HepG2 (cell line): Measurements from ENCODE around the gene PDS5B. TPM values are rescaled to one million over a fixed set of nuclear protein-coding genes. Genes with fewer than 3 reads are reported as not detected.

Experiments
- ESRRA ChIP-seq: sonication (generic); formaldehyde crosslinking; IDR thresholded peaks from 2 replicates; pipeline ENCODE4 v1.5.1; 2020; ENCODE audit warnings: mild to moderate bottlenecking, low read depth, missing genetic modification reagents
- GABPB1 ChIP-seq: IDR thresholded peaks from 2 replicates; pipeline ENCODE4 v1.6.1; 2016; ENCODE audit warnings: mild to moderate bottlenecking, missing genetic modification reagents, moderate library complexity, missing compliant biosample characterization
- IKZF4 ChIP-seq: sonication (generic); formaldehyde crosslinking; IDR thresholded peaks from 2 replicates; pipeline ENCODE4 v1.5.1; 2020; ENCODE audit warnings: borderline replicate concordance, mild to moderate bottlenecking, low read depth, missing genetic modification reagents; ENCODE audit errors: not compliant biosample characterization
- RXRA ChIP-seq: sonication (generic); formaldehyde crosslinking; IDR thresholded peaks from 2 replicates; pipeline ENCODE4 v1.5.1; 2020; ENCODE audit warnings: missing genetic modification reagents
- ZEB1 ChIP-seq: IDR thresholded peaks from 2 replicates; pipeline ENCODE4 v1.6.1; 2012; ENCODE audit warnings: mild to moderate bottlenecking, low read depth, inconsistent platforms; ENCODE audit not compliant: insufficient replicate concordance
- ZNF292 ChIP-seq: sonication (generic); formaldehyde crosslinking; IDR thresholded peaks from 2 replicates; pipeline ENCODE4 v1.8.1; 2022; ENCODE audit warnings: mild to moderate bottlenecking, low read depth, missing genetic modification reagents, borderline replicate concordance
- ZNF569 ChIP-seq: sonication (generic); formaldehyde crosslinking; IDR thresholded peaks from 2 replicates; pipeline ENCODE4 v1.5.0; 2020; ENCODE audit warnings: mild to moderate bottlenecking, missing genetic modification reagents, moderate library complexity, borderline replicate concordance
- ZNF644 ChIP-seq: IDR thresholded peaks from 2 replicates; pipeline ENCODE4 v1.6.1; 2016; ENCODE audit warnings: low read depth
- ZNF720 ChIP-seq: sonication (generic); formaldehyde crosslinking; IDR thresholded peaks from 2 replicates; pipeline ENCODE4 v1.4.0; 2020; ENCODE audit warnings: missing genetic modification reagents
- ZSCAN30 ChIP-seq: sonication (generic); formaldehyde crosslinking; IDR thresholded peaks from 2 replicates; pipeline ENCODE4 v1.5.0; 2020; ENCODE audit warnings: mild to moderate bottlenecking, missing genetic modification reagents
- polyA plus RNA-seq, 8 experiments: library from polyadenylated mRNA; depleted of rRNA in 3 of 8; stranded (reverse) in 7 of 8; unstranded in 1 of 8; fragments of >200 nt; fragmentation: Illumina TruSeq in 4 of 8; extraction: Trizol in 4 of 8; gene quantifications; 2 replicates each; pipeline versions ENCODE4 v1.2.1 to v1.2.3, GENCODE V29; 2011 to 2016; ENCODE audit warnings: low read depth in 4 of 8, missing spikeins in 1 of 8, mixed read lengths in 1 of 8; ENCODE audit not compliant: insufficient read depth in 1 of 8
- total RNA-seq, 5 experiments: library from RNA; depleted of rRNA; stranded (reverse); fragments of >200 nt; fragmentation: Illumina TruSeq; extraction: Trizol; gene quantifications; 2 replicates each; pipeline ENCODE4 v1.2.3, GENCODE V29; 2016; ENCODE audit warnings: low read depth in 1 of 5
- TF ChIP-seq, protein P1 (sequence below): sonication (generic); formaldehyde crosslinking; conservative IDR thresholded peaks from 2 replicates; pipeline ENCODE4 v1.4.0; 2020; ENCODE audit warnings: mild to moderate bottlenecking, missing genetic modification reagents, moderate library complexity
- TF ChIP-seq, protein P2 (sequence below): sonication (generic); formaldehyde crosslinking; conservative IDR thresholded peaks from 2 replicates; pipeline ENCODE4 v1.5.0; 2020; ENCODE audit warnings: missing genetic modification reagents
- TF ChIP-seq, protein P3 (sequence below): sonication (generic); formaldehyde crosslinking; IDR thresholded peaks from 2 replicates; pipeline ENCODE4 v1.5.1; 2020; ENCODE audit warnings: missing genetic modification reagents, mild to moderate bottlenecking, borderline replicate concordance
- TF ChIP-seq, protein P4 (sequence below): sonication (generic); formaldehyde crosslinking; IDR thresholded peaks from 2 replicates; pipeline ENCODE4 v1.4.0; 2020; ENCODE audit warnings: mild to moderate bottlenecking, missing genetic modification reagents, borderline replicate concordance
- TF ChIP-seq, protein P5 (sequence below): sonication (generic); formaldehyde crosslinking; IDR thresholded peaks from 2 replicates; pipeline ENCODE4 v1.8.0; 2022; ENCODE audit warnings: missing genetic modification reagents, mild to moderate bottlenecking, borderline replicate concordance
- TF ChIP-seq, protein P6 (sequence below): IDR thresholded peaks from 2 replicates; pipeline ENCODE4 v1.6.1; 2016

Gene PDS5B
- total and polyA plus RNA-seq, 2 of the 13 experiments (the other 11 are each of a cell fraction or from before 2014, with no cell fraction given) = 5.8 to 24.6 TPM

GRCh38 chr13:32549788-32550187 lies 36.5 kb upstream of the PDS5B start (continued):
- TF ChIP-seq, protein P1, sequence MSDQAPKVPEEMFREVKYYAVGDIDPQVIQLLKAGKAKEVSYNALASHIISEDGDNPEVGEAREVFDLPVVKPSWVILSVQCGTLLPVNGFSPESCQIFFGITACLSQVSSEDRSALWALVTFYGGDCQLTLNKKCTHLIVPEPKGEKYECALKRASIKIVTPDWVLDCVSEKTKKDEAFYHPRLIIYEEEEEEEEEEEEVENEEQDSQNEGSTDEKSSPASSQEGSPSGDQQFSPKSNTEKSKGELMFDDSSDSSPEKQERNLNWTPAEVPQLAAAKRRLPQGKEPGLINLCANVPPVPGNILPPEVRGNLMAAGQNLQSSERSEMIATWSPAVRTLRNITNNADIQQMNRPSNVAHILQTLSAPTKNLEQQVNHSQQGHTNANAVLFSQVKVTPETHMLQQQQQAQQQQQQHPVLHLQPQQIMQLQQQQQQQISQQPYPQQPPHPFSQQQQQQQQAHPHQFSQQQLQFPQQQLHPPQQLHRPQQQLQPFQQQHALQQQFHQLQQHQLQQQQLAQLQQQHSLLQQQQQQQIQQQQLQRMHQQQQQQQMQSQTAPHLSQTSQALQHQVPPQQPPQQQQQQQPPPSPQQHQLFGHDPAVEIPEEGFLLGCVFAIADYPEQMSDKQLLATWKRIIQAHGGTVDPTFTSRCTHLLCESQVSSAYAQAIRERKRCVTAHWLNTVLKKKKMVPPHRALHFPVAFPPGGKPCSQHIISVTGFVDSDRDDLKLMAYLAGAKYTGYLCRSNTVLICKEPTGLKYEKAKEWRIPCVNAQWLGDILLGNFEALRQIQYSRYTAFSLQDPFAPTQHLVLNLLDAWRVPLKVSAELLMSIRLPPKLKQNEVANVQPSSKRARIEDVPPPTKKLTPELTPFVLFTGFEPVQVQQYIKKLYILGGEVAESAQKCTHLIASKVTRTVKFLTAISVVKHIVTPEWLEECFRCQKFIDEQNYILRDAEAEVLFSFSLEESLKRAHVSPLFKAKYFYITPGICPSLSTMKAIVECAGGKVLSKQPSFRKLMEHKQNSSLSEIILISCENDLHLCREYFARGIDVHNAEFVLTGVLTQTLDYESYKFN = peak; percentile 75
- TF ChIP-seq GABPB1 (CRISPR knock-in tag) = peak; percentile 42; the same call in 1 of the 2 replicates
- peak; percentile 81 for TF ChIP-seq ZNF644 (CRISPR knock-in tag)
- TF ChIP-seq, protein P2, sequence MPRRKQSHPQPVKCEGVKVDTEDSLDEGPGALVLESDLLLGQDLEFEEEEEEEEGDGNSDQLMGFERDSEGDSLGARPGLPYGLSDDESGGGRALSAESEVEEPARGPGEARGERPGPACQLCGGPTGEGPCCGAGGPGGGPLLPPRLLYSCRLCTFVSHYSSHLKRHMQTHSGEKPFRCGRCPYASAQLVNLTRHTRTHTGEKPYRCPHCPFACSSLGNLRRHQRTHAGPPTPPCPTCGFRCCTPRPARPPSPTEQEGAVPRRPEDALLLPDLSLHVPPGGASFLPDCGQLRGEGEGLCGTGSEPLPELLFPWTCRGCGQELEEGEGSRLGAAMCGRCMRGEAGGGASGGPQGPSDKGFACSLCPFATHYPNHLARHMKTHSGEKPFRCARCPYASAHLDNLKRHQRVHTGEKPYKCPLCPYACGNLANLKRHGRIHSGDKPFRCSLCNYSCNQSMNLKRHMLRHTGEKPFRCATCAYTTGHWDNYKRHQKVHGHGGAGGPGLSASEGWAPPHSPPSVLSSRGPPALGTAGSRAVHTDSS = no peak
- TF ChIP-seq ZNF292 (CRISPR knock-in tag) = peak; percentile 91; the same call in 1 of the 2 replicates
- TF ChIP-seq, protein P3, sequence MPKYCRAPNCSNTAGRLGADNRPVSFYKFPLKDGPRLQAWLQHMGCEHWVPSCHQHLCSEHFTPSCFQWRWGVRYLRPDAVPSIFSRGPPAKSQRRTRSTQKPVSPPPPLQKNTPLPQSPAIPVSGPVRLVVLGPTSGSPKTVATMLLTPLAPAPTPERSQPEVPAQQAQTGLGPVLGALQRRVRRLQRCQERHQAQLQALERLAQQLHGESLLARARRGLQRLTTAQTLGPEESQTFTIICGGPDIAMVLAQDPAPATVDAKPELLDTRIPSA (CRISPR knock-in tag) = no peak
- TF ChIP-seq, protein P4, sequence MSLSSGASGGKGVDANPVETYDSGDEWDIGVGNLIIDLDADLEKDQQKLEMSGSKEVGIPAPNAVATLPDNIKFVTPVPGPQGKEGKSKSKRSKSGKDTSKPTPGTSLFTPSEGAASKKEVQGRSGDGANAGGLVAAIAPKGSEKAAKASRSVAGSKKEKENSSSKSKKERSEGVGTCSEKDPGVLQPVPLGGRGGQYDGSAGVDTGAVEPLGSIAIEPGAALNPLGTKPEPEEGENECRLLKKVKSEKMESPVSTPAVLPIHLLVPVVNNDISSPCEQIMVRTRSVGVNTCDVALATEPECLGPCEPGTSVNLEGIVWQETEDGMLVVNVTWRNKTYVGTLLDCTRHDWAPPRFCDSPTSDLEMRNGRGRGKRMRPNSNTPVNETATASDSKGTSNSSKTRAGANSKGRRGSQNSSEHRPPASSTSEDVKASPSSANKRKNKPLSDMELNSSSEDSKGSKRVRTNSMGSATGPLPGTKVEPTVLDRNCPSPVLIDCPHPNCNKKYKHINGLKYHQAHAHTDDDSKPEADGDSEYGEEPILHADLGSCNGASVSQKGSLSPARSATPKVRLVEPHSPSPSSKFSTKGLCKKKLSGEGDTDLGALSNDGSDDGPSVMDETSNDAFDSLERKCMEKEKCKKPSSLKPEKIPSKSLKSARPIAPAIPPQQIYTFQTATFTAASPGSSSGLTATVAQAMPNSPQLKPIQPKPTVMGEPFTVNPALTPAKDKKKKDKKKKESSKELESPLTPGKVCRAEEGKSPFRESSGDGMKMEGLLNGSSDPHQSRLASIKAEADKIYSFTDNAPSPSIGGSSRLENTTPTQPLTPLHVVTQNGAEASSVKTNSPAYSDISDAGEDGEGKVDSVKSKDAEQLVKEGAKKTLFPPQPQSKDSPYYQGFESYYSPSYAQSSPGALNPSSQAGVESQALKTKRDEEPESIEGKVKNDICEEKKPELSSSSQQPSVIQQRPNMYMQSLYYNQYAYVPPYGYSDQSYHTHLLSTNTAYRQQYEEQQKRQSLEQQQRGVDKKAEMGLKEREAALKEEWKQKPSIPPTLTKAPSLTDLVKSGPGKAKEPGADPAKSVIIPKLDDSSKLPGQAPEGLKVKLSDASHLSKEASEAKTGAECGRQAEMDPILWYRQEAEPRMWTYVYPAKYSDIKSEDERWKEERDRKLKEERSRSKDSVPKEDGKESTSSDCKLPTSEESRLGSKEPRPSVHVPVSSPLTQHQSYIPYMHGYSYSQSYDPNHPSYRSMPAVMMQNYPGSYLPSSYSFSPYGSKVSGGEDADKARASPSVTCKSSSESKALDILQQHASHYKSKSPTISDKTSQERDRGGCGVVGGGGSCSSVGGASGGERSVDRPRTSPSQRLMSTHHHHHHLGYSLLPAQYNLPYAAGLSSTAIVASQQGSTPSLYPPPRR = 0 out of 2 replicates have a peak, but pooled peaks have one; percentile 20
- peak; percentile 69 for TF ChIP-seq ZEB1
- no peak for TF ChIP-seq ZSCAN30 (CRISPR knock-in tag)
- TF ChIP-seq IKZF4 (CRISPR knock-in tag) = no peak
- no peak for TF ChIP-seq ZNF720 (CRISPR knock-in tag)
- TF ChIP-seq, protein P5, sequence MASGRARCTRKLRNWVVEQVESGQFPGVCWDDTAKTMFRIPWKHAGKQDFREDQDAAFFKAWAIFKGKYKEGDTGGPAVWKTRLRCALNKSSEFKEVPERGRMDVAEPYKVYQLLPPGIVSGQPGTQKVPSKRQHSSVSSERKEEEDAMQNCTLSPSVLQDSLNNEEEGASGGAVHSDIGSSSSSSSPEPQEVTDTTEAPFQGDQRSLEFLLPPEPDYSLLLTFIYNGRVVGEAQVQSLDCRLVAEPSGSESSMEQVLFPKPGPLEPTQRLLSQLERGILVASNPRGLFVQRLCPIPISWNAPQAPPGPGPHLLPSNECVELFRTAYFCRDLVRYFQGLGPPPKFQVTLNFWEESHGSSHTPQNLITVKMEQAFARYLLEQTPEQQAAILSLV = no peak
- TF ChIP-seq RXRA (CRISPR knock-in tag) = no peak
- TF ChIP-seq, protein P6, sequence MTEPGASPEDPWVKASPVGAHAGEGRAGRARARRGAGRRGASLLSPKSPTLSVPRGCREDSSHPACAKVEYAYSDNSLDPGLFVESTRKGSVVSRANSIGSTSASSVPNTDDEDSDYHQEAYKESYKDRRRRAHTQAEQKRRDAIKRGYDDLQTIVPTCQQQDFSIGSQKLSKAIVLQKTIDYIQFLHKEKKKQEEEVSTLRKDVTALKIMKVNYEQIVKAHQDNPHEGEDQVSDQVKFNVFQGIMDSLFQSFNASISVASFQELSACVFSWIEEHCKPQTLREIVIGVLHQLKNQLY (CRISPR knock-in tag) = no peak
- TF ChIP-seq ZNF569 (CRISPR knock-in tag) = no peak
- TF ChIP-seq ESRRA (CRISPR knock-in tag) = no peak
